ELF-1 (cell line): ENCODE results near the gene DNAJC1.
A peak's percentile ranks its signal among the peaks of the same experiment; 100 is the strongest.

Source experiments
- DNase-seq: peaks from one replicate; pipeline ENCODE4 v3.0.0-alpha.2; 2016; ENCODE audit warnings: low read depth, low spot score

Gene DNAJC1

DNA sequence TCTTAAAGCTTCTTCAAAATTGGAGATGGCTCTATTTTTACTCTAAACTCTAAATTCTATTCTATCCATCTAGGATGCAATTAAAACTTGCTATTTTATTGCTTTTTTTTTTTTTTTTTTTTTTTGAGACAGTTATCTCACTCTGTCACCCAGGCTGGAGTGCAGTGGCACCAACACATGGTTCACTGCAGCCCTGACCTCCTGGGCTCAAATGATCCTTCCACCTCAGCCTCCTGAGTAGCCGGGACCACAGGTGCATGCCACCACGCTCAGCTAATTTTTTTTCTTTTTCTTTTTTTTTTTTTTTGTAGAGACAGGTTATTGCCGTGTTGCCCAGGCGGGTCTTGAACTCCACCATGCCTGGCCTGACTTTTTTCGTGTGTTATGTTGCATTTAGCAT lies 41.2 kb downstream of the DNAJC1 start:
- DNase-seq, result no peak

DNA sequence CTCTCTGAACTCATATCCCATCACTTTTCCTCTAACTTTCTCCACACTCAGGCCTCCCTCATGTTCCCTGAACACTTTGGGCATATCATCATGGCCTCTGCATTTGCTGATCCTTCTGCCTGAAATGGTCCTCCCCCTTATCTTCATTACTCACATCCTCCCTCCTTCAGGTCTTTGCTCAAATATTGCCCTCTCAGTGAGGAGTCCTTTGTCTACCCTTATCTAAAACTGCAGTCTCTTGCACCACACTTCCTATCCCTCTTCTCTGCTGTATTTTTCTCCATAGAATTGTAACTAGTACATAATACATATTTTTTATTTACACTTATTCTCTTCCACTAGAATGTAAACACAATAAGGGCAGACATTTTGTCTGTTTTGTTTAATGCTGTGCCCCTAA lies 41.7 kb downstream of the DNAJC1 start:
- no peak for DNase-seq

DNA sequence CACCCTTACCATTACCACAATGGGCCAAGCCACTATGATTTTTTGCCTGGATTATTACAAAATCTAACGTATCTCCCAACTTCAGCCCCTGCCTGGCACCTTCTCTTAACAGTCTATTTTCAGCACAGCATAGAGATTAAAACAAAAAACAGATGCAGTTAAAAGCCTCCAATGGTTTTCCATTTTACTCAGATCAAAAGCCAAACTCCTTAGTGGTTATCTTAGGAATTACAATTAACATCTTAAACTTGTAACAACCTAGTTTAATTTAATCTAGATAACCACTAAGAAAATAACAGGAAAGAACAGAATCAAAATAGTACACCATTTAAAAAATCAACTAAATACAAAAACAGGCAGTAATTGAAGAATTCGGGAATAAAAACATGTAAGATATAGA lies 43.5 kb downstream of the DNAJC1 start:
- no peak for DNase-seq

DNA sequence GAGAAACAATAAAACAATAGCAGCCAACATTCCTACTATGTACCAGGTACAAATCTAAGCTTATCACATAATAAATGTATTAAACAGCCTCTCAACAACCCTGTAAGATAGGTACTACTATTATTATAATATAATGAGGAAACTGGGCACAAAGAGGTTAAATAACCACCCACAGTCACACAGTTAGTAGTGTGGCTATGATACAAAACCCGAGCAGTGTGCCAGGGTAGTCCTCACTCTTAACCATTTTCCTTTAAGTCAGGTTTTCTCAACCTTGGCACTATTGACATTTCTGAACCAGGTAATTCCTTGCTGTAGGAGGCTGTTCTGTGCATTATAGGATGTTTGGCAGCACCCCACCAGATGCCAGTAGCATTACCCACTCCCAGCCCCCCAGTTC lies 48.8 kb downstream of the DNAJC1 start:
- DNase-seq, result no peak

DNA sequence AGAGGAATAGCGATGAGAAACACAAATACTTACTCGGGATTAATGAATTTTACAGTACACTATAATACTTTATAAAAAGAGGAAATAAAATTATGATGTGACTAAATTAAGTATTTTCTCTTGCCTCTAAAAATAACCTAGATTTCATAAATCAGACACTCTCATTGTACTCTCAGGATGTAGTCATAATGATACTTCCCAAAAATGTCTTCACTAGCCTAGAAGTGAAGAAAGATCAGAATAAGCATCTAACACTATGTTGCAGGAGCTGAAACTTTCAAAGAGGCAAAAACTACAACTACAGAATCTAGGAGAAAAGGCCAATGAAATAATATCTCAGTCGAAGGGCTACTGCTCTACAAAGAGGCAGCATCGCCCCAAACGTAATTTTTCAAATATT lies 49.4 kb downstream of the DNAJC1 start:
- DNase-seq, result no peak

DNA sequence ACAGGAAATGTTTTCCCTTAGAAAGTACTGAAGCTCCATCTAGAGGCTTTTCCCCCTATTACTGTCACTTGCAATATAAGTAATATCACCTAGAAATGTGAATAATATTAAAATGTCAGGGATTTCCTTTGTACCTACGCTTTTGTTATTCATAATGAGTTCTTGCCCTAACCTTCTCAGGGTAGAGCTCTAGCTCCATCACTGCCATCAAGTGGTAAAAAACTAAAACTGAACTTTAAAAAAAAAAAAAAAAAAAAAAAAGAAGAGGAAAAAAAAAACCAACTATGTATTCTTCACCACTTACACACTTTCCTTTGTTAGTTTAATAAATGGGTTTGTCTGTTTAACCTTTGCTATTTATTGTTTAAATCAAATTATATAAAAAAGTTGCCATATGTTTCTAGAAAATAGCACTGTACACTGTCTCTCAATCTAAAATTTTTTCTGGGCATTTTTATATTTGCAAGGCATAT lies 49.9 kb downstream of the DNAJC1 start:
- DNase-seq, result no peak

DNA sequence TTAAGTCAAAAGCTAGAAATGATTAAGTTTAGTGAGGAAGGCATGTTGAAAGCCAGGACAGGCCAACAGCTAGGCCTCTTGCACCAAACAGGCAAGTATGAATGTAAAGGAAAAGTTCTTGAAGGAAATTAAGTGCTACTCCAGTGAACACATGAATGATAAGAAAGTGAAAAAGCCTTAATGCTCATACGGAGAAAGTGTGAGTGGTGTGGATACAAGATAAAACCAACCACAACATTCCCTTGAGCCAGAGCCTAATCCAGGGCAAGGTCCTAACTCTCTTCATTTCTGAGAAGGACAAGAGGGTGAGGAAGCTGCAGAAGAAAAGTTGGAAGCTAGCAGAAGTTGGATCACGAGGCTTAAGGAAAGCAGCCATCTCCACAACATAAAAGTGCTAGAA lies 53.0 kb downstream of the DNAJC1 start:
- no peak for DNase-seq

DNA sequence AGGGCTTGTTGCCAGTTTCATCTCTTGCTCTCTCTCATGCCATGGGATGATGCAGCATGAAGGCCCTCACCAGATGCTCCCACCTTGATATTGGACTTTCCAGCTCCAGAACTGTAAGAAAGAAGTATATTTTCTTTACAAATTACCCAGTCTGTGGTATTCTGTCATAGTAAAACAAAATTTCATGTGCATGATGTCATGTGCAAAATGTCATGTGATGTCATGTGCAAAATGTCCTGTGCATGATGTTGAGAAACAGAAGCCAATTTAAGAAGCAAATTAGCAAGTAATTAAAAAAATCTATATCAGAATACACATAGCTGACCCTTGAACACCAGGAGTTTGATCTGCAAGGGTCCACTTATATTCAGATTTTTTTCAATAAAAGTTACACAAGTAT lies 56.6 kb downstream of the DNAJC1 start:
- DNase-seq, result no peak

DNA sequence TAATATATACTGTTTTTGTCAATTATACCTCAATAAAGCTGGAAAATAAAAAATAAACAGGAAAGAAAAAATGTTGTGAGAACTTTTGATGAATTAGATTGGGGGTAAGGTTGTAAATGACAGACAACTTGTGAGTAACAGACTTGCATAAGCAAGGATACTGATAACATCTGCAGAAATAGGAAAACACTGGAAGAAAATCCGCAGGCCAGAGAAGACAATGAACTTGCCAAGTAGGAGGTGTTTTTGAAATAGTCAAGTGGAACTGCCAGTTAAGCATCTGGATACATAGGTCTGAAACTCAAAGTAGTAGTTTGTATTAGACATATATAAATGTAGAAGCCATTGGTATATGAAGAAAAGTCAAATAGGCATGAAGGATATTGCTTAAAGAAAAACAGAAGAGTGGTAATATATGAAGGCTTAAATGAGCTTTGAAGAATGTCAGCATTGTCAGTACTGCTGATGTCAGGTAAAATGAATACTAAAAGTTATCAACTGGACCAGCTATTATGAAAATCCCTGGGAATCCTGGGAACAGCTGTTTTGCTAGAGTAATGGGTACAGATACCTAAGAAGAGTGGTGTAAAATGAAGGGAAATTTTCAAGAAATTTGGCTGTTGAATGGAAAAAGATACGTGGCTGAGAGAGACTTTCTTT lies 58.7 kb downstream of the DNAJC1 start:
- no peak for DNase-seq

DNA sequence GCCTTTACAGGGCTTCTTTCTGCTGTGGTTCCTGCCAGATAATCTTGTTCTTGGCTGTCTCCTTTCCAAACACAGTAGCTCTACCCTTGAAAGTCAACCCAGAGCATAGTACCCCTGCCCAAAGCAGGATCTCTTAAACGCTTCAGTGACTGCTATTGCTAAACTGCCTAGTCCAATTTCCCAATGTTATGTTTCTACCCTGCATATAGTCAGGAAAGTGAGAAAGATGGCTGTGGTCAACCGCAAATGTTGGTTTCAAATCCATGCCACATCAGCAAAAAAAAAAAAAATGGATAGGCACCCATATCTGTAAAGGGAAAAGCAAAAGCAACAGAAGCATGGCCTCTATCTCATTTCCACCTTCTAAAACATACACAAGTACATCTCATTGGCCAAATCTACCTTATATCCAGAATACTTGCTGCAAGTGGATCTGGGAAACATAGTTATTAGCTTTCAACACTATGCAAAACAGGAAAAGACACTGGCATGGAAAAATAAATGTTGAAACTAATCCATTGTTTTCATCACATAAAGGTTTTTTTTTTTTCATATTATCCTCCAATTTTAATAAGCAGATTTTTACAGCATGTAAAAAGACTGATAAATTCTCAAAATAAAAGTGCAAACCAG lies 59.8 kb downstream of the DNAJC1 start:
- DNase-seq, result no peak

DNA sequence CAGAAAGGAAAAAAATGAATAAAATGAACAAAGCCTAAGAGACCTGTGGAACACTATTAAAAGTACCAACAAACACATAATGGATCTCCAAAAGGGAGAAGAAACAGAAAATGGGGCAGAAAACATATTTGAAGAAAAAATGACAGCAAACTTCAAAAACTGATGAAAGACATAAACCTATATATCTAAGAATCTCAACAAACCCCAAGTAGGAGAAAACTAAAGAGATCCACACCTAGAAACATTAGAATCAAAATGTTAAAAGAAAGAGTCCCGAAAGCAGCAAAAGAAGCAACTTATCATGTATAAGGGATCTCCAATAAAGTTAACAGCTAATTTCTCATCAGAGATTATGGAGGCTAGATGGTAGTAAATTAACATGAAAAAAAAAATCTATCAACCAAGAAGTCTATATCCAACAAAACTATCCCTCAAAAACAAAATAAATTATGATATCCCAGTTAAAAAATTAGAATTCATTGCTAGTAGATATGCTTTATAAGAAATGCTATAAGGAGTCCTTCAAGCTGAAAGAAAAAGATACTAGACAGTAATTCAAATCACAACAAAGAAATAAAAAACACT lies 68.0 kb downstream of the DNAJC1 start:
- DNase-seq, result no peak

DNA sequence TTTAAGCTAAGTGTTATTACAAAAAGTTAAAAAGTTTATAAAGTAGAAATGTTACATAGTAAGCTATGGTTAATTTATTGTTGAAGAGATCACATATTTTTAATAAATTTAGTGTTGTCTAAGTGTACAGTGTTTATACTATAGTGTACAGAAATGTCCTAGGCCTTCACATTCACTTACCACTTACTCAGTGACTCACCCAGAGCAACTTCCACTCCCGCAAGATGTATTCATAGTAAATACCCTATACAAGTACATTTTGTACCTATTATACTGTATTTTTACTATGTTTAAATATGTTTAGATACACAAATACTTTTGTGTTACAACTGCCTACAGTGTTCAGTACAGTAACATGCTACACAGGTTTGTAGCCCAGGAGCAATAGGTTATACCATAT lies 69.2 kb downstream of the DNAJC1 start:
- DNase-seq, result no peak

DNA sequence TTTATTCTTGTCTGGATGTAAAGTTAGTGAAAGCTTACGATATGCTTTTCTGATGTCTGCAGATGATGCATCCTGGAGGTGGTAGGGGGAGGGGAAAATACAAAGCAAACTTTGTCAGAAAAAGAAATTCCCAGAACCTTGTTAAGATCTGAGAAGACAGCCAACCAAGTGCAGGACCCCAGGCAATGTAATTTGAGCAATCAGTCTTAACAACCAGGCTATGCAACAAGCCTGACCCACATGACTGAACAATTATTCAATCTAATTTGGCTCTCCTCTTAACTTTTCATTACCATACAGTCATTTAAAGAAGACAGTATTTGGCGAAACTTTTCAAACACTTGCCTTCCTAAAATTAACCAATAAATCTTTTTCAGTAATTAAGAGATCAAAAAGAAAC lies 74.5 kb downstream of the DNAJC1 start:
- peak; percentile 50 for DNase-seq

DNA sequence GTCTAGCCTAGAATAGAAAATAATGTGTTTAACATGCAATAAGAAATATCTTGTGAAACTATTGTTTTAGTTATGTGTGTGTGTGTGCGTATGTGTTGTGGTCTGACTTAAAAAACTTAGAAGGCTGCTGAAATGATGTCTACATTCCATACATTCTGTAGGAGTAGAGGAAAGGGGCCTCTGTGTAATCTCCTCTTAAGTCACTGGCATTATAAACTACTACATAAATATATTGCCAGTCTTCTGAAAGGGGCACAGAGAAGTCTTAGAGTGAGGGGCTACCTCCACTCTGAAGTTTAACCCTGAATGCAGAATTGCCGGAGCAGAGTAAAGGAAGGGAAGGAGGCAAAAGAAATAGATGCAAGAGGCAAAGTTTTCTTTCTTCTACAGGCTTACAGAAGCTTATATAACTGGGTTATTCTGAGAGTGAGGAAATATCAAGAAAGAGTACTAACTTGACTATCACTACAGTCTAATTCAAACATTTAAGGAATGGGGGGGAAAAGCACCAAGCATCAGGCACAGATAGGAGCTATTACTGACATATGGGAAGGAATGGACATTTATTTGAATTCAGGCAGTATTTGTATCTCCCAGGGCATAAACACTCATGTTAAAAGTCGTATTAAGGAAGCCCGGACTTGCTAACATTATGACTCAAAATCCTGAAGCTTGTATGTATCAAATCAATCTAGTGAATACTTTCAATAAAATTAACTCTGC lies 75.7 kb downstream of the DNAJC1 start:
- DNase-seq, result no peak

DNA sequence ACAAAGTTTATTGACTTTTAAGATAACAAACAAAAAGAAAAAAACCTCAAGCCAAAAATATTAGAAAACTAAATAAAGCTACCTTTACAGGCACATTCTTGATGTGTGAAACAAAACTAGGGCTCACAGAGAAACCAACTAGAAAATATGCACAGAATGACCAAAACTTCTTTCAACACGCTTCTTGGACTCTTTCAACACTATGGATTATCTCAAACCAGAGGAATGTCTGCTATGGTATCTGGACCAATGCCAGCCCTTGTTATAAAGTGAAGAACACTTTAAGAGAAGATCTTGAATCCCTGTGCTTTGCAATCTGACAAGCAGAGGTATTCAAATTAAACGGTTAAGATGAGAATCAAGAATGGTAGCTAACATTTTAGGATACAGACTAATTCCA lies 76.6 kb downstream of the DNAJC1 start:
- DNase-seq, result no peak

DNA sequence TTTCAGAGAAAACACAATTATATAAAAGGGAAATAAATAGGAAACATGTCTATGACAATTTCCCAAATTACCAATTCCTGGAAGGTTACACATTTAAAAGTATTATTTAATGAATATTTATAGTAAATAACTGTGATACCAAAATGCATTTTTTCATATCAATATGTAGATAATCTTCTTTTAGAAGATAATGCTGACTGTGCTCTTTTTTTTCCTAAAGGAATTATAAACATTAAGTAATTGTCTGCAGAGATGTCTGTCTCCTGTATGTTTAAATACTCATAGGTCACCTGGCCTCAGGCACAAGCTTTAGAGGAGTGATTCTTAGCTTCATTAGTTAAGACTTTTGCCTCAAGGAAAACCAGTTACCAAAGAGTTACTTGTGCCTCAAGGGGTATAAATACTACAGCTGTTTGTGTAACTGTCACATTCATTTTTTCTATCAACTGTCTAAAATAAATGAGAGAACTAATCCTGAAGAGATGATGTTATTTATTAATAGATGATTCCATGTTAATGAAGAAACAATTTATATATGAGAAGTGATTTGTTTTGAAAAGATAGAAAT lies 77.1 kb downstream of the DNAJC1 start:
- DNase-seq, result peak; percentile 13

DNA sequence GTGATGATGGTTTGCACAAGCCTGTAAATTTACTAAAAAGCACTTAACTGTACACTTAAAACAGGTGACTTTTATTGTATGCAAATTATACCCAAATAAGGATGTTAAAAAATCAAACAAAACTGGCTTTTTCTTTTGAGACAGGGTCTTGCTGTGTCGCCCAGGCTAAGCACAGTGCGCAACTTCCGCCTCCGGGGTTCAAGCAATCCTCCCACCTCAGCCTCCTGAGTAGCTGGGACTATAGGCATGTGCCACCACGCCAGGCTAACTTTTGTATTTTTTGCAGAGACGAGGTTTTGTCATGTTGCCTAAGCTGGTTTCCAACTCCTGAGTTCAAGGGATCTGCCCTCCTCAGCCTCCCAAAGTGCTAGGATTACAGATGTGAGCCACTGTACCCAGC lies 77.7 kb downstream of the DNAJC1 start:
- no peak for DNase-seq

DNA sequence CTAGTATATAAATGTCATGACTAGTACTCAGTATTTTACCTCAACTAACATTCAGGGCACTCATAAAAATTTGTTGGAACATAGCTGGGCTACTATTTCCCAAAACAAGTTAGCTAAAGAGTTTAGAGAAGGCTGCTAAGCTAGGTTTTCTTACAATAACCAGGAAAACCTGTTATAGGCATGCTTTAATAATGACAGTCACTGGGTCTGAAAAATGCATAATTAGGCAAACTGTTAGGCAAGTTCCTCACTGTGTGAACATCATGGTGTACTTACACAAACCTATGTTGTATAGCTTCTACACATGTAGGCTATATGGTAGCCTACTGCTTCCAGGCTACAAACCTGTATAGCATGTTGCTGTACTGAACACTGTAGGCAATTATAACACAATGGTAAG lies 79.0 kb downstream of the DNAJC1 start:
- DNase-seq, result no peak

DNA sequence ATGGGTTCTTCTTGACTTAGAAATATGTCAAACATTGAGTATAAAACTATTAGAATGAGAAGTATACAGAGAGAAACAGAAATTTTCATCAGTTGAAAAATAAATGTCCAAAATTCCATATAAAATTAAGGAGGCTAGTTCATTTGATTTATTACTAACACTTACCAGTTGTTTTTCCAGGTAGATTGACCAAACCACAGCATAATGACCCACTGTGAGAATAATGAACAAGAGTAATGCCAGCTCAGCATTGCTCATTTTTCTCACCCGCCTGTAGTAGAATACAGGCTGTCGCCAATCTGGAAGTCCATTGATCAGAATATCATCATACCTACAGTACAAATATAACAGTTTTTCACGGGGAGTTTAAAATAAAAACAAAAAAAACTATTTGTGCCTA lies 82.9 kb downstream of the DNAJC1 start:
- DNase-seq, result no peak

DNA sequence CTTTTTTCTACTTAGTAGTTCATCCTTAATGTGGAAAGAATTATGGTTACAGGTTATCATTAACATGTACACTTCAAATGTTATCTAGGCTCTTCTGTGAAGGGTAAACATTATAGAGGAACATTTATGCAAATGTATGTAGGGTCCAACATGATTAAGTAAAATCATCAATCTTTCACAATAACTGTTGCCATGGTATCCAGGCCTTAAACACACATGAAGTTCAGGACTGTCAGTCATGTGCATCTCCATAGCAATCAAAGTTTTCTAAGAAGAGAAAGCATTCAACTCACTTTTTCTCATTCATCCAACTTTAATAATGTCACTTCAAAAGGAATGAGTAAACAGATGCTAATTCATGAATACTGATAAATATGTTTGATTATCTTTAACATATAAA lies 83.6 kb downstream of the DNAJC1 start:
- no peak for DNase-seq

DNA sequence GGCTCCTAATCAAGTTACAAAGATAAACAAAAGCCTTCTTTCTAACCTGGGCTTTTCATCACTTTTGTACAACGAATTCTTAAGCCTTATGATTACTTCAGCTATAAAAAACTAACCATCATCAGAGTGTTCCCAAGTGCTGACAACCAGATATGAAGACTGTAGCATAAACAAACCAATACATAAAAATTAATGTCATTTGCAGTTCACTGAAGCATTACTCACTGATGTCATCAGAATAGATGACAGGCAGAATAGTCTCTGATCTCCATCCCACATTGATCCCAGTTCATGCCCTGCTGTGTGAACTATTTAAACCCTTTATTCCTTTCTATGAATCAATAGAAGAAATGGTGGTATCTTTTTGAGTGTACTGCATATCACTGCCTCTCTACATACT lies 84.4 kb downstream of the DNAJC1 start:
- DNase-seq, result no peak

DNA sequence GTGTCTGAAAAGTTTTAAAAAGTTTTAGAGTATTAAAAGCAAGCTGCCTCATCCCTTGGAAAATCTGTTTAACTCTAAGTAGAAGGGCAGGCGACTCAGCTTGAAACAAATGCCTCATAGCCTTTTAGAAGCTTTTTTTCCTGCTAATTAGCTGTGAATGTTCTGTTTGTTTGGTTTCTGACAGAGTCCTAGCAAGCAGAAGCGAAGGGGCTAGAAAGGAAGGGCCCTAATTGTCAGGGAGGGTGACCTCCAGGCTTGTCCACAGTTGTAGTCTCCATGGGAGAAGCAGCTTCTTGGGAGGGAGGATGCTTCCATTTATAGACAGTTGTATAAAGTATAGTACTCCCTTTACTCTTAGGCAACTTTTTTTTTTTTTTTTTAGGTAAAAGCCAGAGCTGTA lies 90.9 kb downstream of the DNAJC1 start:
- DNase-seq, result peak; percentile 44
